Stomach (tissue), 4 donors: ENCODE results near the gene KIF6.

Experiments
- POLR2A ChIP-seq, 4 donors: fragments of 450-650 bp; IDR thresholded peaks; one replicate each; pipeline ENCODE4 v1.6.1; 2016; ENCODE audit warnings: antibody characterized with exemption in 4 of 4, control low read depth in 2 of 4, mild to moderate bottlenecking in 1 of 4, moderate library complexity in 1 of 4
- POLR2AphosphoS5 ChIP-seq, 3 donors: sonication (generic); formaldehyde crosslinking; IDR thresholded peaks; one replicate each; pipeline ENCODE4 v1.6.1; 2016; ENCODE audit warnings: antibody characterized with exemption in 3 of 3
- TF ChIP-seq, protein P1 (sequence below), 7 experiments: fragments of 450-650 bp in 4 of 7; fragments of 200-600 bp in 3 of 7; sonication (generic) in 3 of 7; IDR thresholded peaks; one replicate each; pipeline ENCODE4 v1.5.1; 2016 to 2019; ENCODE audit warnings: antibody characterized with exemption in 7 of 7, control low read depth in 2 of 7, mild to moderate bottlenecking in 1 of 7

DNA sequence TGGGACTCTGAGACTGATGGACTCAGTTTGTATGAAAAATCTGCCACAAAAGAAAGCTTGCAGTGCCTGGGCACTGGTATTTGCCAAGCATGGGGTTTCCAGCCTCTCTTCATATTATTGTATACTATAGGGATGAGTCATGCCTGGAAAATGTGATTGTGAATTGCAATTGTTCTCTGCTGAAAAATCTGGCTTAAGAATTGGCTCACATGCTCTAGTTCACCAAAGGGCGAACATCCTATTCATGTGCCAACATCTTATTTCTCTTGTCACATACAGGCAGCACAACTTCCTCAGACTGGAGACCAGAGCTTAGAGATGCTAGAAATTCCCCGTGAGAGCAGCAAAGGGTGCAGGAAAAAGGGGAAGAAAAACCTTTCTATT is 299.1 kb downstream of the KIF6 start:
- TF ChIP-seq, protein P1, sequence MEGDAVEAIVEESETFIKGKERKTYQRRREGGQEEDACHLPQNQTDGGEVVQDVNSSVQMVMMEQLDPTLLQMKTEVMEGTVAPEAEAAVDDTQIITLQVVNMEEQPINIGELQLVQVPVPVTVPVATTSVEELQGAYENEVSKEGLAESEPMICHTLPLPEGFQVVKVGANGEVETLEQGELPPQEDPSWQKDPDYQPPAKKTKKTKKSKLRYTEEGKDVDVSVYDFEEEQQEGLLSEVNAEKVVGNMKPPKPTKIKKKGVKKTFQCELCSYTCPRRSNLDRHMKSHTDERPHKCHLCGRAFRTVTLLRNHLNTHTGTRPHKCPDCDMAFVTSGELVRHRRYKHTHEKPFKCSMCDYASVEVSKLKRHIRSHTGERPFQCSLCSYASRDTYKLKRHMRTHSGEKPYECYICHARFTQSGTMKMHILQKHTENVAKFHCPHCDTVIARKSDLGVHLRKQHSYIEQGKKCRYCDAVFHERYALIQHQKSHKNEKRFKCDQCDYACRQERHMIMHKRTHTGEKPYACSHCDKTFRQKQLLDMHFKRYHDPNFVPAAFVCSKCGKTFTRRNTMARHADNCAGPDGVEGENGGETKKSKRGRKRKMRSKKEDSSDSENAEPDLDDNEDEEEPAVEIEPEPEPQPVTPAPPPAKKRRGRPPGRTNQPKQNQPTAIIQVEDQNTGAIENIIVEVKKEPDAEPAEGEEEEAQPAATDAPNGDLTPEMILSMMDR (IDR thresholded peaks at IDR 0.05): no peak
- TF ChIP-seq POLR2A (IDR thresholded peaks at IDR 0.05): no peak
- TF ChIP-seq POLR2AphosphoS5 (IDR thresholded peaks at IDR 0.05): peak in 1 of 3 donors; percentile 15
